ENCODE data around the gene ST6GALNAC5.

ST6GALNAC5 gene

DNA sequence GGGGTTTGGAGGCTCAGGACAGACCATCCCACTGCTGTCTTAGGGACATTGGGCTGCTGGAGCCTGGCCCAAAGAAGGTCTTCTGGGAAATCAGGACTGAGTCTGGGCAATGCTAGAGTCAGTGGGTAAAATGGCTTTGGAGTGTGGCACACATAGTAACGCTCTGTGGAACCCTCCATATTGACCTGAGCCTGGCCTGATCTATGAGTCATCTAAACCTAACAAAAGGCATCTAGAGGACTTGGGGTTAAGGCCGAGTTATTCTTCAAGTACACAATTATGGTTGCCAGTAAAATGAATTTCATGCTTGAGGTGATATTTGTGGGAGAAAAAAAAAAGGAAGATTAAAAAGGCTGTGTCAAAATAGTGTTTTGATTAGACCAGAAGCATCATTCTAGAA lies 77.7 kb downstream of the ST6GALNAC5 start:
- no peak overlapping the region for H3K4me2 ChIP-seq (ENCODE audit: low read depth, low read length)
- H3K4me3 ChIP-seq (ENCODE audit: low read length) = no peak overlapping the region
- H4K20me1 ChIP-seq (ENCODE audit: insufficient read depth, low read length) = no peaks in the 10 kb centered on the region
- H3K27me3 ChIP-seq (replicated peaks; ENCODE audit: insufficient read depth, low read length) = no peaks in the 10 kb centered on the region
- H3K4me1 ChIP-seq (ENCODE audit: low read length) = peaks cover 3% of the 10 kb centered on the region
- no peak overlapping the region for H2AFZ ChIP-seq (ENCODE audit: low read length)
- H3K27ac ChIP-seq (ENCODE audit: low read length) = no peak overlapping the region
- no peaks in the 10 kb centered on the region for H3K36me3 ChIP-seq (replicated peaks; ENCODE audit: insufficient read depth, low read length)
- no peaks in the 10 kb centered on the region for H3K79me2 ChIP-seq (ENCODE audit: low read length)
- no peak overlapping the region for H3K9ac ChIP-seq (ENCODE audit: low read length)
- no peak for DNase-seq
- TF ChIP-seq, protein P1, sequence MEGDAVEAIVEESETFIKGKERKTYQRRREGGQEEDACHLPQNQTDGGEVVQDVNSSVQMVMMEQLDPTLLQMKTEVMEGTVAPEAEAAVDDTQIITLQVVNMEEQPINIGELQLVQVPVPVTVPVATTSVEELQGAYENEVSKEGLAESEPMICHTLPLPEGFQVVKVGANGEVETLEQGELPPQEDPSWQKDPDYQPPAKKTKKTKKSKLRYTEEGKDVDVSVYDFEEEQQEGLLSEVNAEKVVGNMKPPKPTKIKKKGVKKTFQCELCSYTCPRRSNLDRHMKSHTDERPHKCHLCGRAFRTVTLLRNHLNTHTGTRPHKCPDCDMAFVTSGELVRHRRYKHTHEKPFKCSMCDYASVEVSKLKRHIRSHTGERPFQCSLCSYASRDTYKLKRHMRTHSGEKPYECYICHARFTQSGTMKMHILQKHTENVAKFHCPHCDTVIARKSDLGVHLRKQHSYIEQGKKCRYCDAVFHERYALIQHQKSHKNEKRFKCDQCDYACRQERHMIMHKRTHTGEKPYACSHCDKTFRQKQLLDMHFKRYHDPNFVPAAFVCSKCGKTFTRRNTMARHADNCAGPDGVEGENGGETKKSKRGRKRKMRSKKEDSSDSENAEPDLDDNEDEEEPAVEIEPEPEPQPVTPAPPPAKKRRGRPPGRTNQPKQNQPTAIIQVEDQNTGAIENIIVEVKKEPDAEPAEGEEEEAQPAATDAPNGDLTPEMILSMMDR (IDR thresholded peaks at IDR 0.05; ENCODE audit: low read length) = no peak
- no peak for TF ChIP-seq EZH2 (optimal IDR thresholded peaks at IDR 0.05; ENCODE audit: low read depth, low read length)
- no peak for TF ChIP-seq EZH2phosphoT487 (IDR thresholded peaks at IDR 0.05; ENCODE audit: low read length)
- H3K9me3 ChIP-seq (replicated peaks; ENCODE audit: insufficient read depth, low read length) = no peaks in the 10 kb centered on the region
- H3K9me2 ChIP-seq (replicated peaks; ENCODE audit: insufficient read depth, low read length) = no peaks in the 10 kb centered on the region
- H3F3A ChIP-seq (ENCODE audit: insufficient read depth, low read length) = no peaks in the 10 kb centered on the region

GRCh38 chr1:76948846-76949245 lies 81.6 kb downstream of the ST6GALNAC5 start:
- Histone ChIP-seq H3K27ac (ENCODE audit: low read length) (no peak overlapping the region), H2AFZ (ENCODE audit: low read length) (no peak overlapping the region), H3K9ac (ENCODE audit: low read length) (no peak overlapping the region), H3K79me2 (ENCODE audit: low read length) (no peaks in the 10 kb centered on the region), H3K27me3 (replicated peaks; ENCODE audit: insufficient read depth, low read length) (no peaks in the 10 kb centered on the region), H3K4me2 (ENCODE audit: low read depth, low read length) (no peak overlapping the region), H4K20me1 (ENCODE audit: insufficient read depth, low read length) (no peaks in the 10 kb centered on the region), H3K4me3 (ENCODE audit: low read length) (no peak overlapping the region), H3F3A (ENCODE audit: insufficient read depth, low read length) (no peaks in the 10 kb centered on the region), H3K9me3 (replicated peaks; ENCODE audit: insufficient read depth, low read length) (no peaks in the 10 kb centered on the region), H3K4me1 (ENCODE audit: low read length) (no peaks in the 10 kb centered on the region), H3K9me2 (replicated peaks; ENCODE audit: insufficient read depth, low read length) (no peaks in the 10 kb centered on the region), H3K36me3 (replicated peaks; ENCODE audit: insufficient read depth, low read length) (no peaks in the 10 kb centered on the region)
- TF ChIP-seq, protein P1 (IDR thresholded peaks at IDR 0.05; ENCODE audit: low read length) = no peak
- TF ChIP-seq EZH2phosphoT487 (IDR thresholded peaks at IDR 0.05; ENCODE audit: low read length) (no peak), EZH2 (optimal IDR thresholded peaks at IDR 0.05; ENCODE audit: low read depth, low read length) (no peak)
- no peak for DNase-seq

- Histone ChIP-seq H3K9me2 (replicated peaks; ENCODE audit: insufficient read depth, low read length) (no peaks in the 10 kb centered on the region), H3K4me2 (ENCODE audit: low read depth, low read length) (no peak overlapping the region), H3K9ac (ENCODE audit: low read length) (no peak overlapping the region), H3K4me3 (ENCODE audit: low read length) (no peak overlapping the region), H3F3A (ENCODE audit: insufficient read depth, low read length) (no peaks in the 10 kb centered on the region), H3K36me3 (replicated peaks; ENCODE audit: insufficient read depth, low read length) (no peaks in the 10 kb centered on the region), H3K4me1 (ENCODE audit: low read length) (no peaks in the 10 kb centered on the region), H4K20me1 (ENCODE audit: insufficient read depth, low read length) (no peaks in the 10 kb centered on the region), H3K9me3 (replicated peaks; ENCODE audit: insufficient read depth, low read length) (no peaks in the 10 kb centered on the region), H2AFZ (ENCODE audit: low read length) (no peak overlapping the region), H3K79me2 (ENCODE audit: low read length) (no peaks in the 10 kb centered on the region), H3K27me3 (replicated peaks; ENCODE audit: insufficient read depth, low read length) (no peaks in the 10 kb centered on the region), H3K27ac (ENCODE audit: low read length) (no peak overlapping the region)
- TF ChIP-seq, protein P1 (IDR thresholded peaks at IDR 0.05; ENCODE audit: low read length) = no peak
- no peak for TF ChIP-seq EZH2phosphoT487 (IDR thresholded peaks at IDR 0.05; ENCODE audit: low read length)
- TF ChIP-seq EZH2 (optimal IDR thresholded peaks at IDR 0.05; ENCODE audit: low read depth, low read length) = no peak
- DNase-seq = peak; percentile 23
Observed at GRCh38 chr1:76949503-76949902, 82.2 kb downstream of the ST6GALNAC5 start.

All from MM.1S (cell line).